Fibroblast of lung (primary cell): Measurements from ENCODE around the gene TSNAX. TPM values are rescaled to one million over a fixed set of nuclear protein-coding genes. Genes with fewer than 3 reads are reported as not detected.

Source experiments
- DNase-seq, 2 donors: peaks; one replicate each; pipeline versions ENCODE4 v3.0.0 to v3.0.0-alpha.2; 2010; ENCODE audit warnings: low read depth in 2 of 2
- H2AFZ ChIP-seq: 2 replicates; pipeline ENCODE4 v1.5.1; 2012; ENCODE audit warnings: low read length, control low read depth, inconsistent platforms
- H3K27ac ChIP-seq: 2 replicates; pipeline ENCODE4 v1.5.1; 2011; ENCODE audit warnings: low read length, control low read depth; ENCODE audit not compliant: insufficient read depth
- H3K27me3 ChIP-seq: 2 replicates; pipeline ENCODE4 v1.5.1; 2011; ENCODE audit warnings: mild to moderate bottlenecking, low read length; ENCODE audit not compliant: control insufficient read depth, insufficient read depth
- H3K36me3 ChIP-seq: 2 replicates; pipeline ENCODE4 v1.5.1; 2011; ENCODE audit warnings: low read length; ENCODE audit not compliant: control insufficient read depth, insufficient read depth
- H3K4me1 ChIP-seq: 2 replicates; pipeline ENCODE4 v1.5.1; 2011; ENCODE audit warnings: low read length; ENCODE audit not compliant: control insufficient read depth, insufficient read depth; ENCODE audit errors: extremely low read depth
- H3K4me2 ChIP-seq: 2 replicates; pipeline ENCODE4 v1.5.1; 2011; ENCODE audit warnings: low read length, control low read depth; ENCODE audit not compliant: insufficient read depth; ENCODE audit errors: extremely low read depth
- H3K4me3 ChIP-seq, 4 experiments: fragments of 200-600 bp in 1 of 4; sonication (generic) in 1 of 4; replicated peaks in 1 of 4; 2 replicates each; pipeline ENCODE4 v1.5.1; 2011 to 2016; ENCODE audit warnings: low read length in 4 of 4, low read depth in 3 of 4, mild to moderate bottlenecking in 3 of 4, control low read depth in 2 of 4, inconsistent platforms in 1 of 4, mixed read lengths in 1 of 4; ENCODE audit not compliant: insufficient read depth in 1 of 4; ENCODE audit errors: control extremely low read depth in 1 of 4
- H3K79me2 ChIP-seq: 2 replicates; pipeline ENCODE4 v1.5.1; 2012; ENCODE audit warnings: mild to moderate bottlenecking, low read length, inconsistent platforms; ENCODE audit not compliant: control insufficient read depth, insufficient read depth
- H3K9ac ChIP-seq: 2 replicates; pipeline ENCODE4 v1.5.1; 2011; ENCODE audit warnings: mild to moderate bottlenecking, low read length, control low read depth; ENCODE audit not compliant: insufficient read depth
- H3K9me3 ChIP-seq: 2 replicates; pipeline ENCODE4 v1.5.1; 2012; ENCODE audit warnings: low read depth, low read length; ENCODE audit not compliant: control insufficient read depth, insufficient read depth
- H4K20me1 ChIP-seq: 2 replicates; pipeline ENCODE4 v1.5.1; 2011; ENCODE audit warnings: low read length; ENCODE audit not compliant: control insufficient read depth, insufficient read depth; ENCODE audit errors: extremely low read depth
- CTCF ChIP-seq, 2 donors: IDR thresholded peaks in 1 of 2; conservative IDR thresholded peaks in 1 of 2; 1 replicate in 1 of 2; 2 replicates in 1 of 2; pipeline ENCODE4 v1.5.1; 2011 to 2012; ENCODE audit warnings: low read length in 2 of 2, control low read depth in 1 of 2, inconsistent platforms in 1 of 2, low read depth in 1 of 2, mild to moderate bottlenecking in 1 of 2
- EZH2 ChIP-seq: IDR thresholded peaks from 2 replicates; pipeline ENCODE4 v1.5.1; 2012; ENCODE audit warnings: low read length, control low read depth, mild to moderate bottlenecking; ENCODE audit errors: missing control alignments
- polyA plus RNA-seq, 2 donors: library from polyadenylated mRNA; depleted of rRNA in 1 of 2; stranded (reverse) in 1 of 2; unstranded in 1 of 2; fragments of >200 nt; gene quantifications; 2 replicates each; pipeline ENCODE4 v1.2.1, GENCODE V29; 2011 to 2012; ENCODE audit warnings: missing spikeins in 1 of 2
- total RNA-seq: library from RNA; depleted of rRNA; stranded (reverse); fragments of >200 nt; gene quantifications from 2 replicates; pipeline ENCODE4 v1.2.1, GENCODE V29; 2014

Gene TSNAX
- total and polyA plus RNA-seq, 2 donors (not counting 1 experiment from before 2014, with no cell fraction given), result 30.2 to 46.3 TPM

GRCh38 chr1:231541842-231542241 lies 13.4 kb downstream of the TSNAX start:
- Histone ChIP-seq H3K4me2 (no peak overlapping the region), H3K27ac (no peak overlapping the region), H3K4me1 (no peaks in the 10 kb centered on the region), H3K27me3 (no peaks in the 10 kb centered on the region), H3K4me3 (no peak overlapping the region), H3K79me2 (no peaks in the 10 kb centered on the region), H3K9ac (no peak overlapping the region), H3K9me3 (no peaks in the 10 kb centered on the region), H2AFZ (no peak overlapping the region), H4K20me1 (no peaks in the 10 kb centered on the region), H3K36me3 (no peaks in the 10 kb centered on the region)
- DNase-seq, result no peak
- TF ChIP-seq EZH2 (no peak), CTCF (conservative IDR thresholded peaks at IDR 0.05 in 1 of 2, IDR thresholded peaks at IDR 0.05 in 1 of 2; ENCODE audit: low read depth in 1 of 2, low read length in 2 of 2) (no peak)

GRCh38 chr1:231544943-231545592 lies 16.6 kb downstream of the TSNAX start:
- Histone ChIP-seq H3K9ac (no peak overlapping the region), H3K79me2 (no peaks in the 10 kb centered on the region), H2AFZ (no peak overlapping the region), H3K27ac (no peak overlapping the region), H3K4me1 (no peaks in the 10 kb centered on the region), H3K27me3 (no peaks in the 10 kb centered on the region), H3K4me2 (no peak overlapping the region), H3K9me3 (no peaks in the 10 kb centered on the region), H3K4me3 (no peak overlapping the region), H4K20me1 (no peaks in the 10 kb centered on the region), H3K36me3 (no peaks in the 10 kb centered on the region)
- TF ChIP-seq EZH2 (no peak), CTCF (conservative IDR thresholded peaks at IDR 0.05 in 1 of 2, IDR thresholded peaks at IDR 0.05 in 1 of 2; ENCODE audit: low read depth in 1 of 2, low read length in 2 of 2) (no peak)
- DNase-seq, result no peak

GRCh38 chr1:231546693-231547092 lies 18.2 kb downstream of the TSNAX start:
- no peaks in the 10 kb centered on the region for H3K36me3 ChIP-seq
- H2AFZ ChIP-seq, result no peak overlapping the region
- no peaks in the 10 kb centered on the region for H3K27me3 ChIP-seq
- no peak overlapping the region for H3K27ac ChIP-seq
- no peak overlapping the region for H3K4me3 ChIP-seq
- no peak for DNase-seq
- no peak overlapping the region for H3K4me2 ChIP-seq
- no peaks in the 10 kb centered on the region for H4K20me1 ChIP-seq
- no peak overlapping the region for H3K9ac ChIP-seq
- no peaks in the 10 kb centered on the region for H3K4me1 ChIP-seq
- no peak for TF ChIP-seq EZH2
- no peak for TF ChIP-seq CTCF (conservative IDR thresholded peaks at IDR 0.05 in 1 of 2, IDR thresholded peaks at IDR 0.05 in 1 of 2; ENCODE audit: low read depth in 1 of 2, low read length in 2 of 2)
- H3K9me3 ChIP-seq, result no peaks in the 10 kb centered on the region
- no peaks in the 10 kb centered on the region for H3K79me2 ChIP-seq
